ENCODE data around the gene CD22.

Gene CD22

DNA sequence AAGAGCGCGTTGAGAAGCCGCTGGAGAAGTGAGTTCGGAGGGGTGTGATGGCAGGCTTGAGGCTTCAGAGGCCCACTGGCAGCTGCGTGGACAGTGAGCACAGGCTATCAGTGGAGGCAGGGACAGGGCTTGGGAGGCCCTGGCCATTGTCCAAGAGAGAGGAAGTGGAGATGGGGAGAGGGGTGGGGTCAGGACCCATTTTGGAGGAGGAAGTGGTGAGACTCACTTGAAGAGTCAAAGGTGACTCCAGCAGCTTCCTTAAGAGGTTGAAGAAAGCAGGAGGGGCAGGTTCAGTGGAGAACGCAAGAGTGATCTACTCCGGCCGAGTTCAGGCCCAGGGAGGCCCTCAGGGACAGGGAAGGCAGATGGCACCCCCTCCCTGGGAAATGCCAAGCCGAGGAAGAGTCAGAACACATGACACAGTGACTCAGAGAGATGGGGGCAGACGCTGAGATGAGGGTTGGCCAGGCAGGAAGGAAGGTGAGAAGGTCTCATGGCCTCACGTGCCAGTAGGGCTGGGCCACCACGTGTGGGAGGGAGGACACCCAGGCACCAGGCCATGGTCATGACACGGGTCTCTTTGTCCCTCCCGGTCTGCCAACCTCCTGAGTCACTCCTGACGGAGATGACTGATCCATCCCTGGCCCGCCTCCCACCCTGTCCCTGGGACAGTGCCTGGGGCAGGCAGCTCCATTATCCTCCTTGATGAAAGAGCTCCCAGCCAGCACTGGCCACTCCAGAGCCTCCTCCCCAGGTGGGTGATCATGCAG is 10.1 kb upstream of the CD22 start:
- Histone ChIP-seq H3K4me3 (ENCODE audit: low read length, poor library complexity, severe bottlenecking) (peak overlapping the region; percentile 33), H4K20me1 (ENCODE audit: insufficient read depth, low read length, poor library complexity, severe bottlenecking) (no peaks in the 10 kb centered on the region), H3F3A (ENCODE audit: low read depth) (peaks cover 3% of the 10 kb centered on the region), H3K27me3 (ENCODE audit: insufficient read depth, low read length, poor library complexity, severe bottlenecking) (no peaks in the 10 kb centered on the region), H3K9ac (ENCODE audit: low read depth, low read length, poor library complexity, severe bottlenecking) (peak overlapping the region; percentile 68), H3K79me2 (ENCODE audit: insufficient read depth, low read length) (no peaks in the 10 kb centered on the region), H3K9me3 (ENCODE audit: insufficient read depth, low read depth, low read length) (peaks cover 3% of the 10 kb centered on the region; the same call in 1 of the 2 replicates), H3K4me2 (ENCODE audit: low read depth, low read length, poor library complexity, severe bottlenecking) (peak overlapping the region; percentile 51), H2AFZ (ENCODE audit: low read length) (no peak overlapping the region; the same call in 1 of the 2 replicates), H3K36me3 (ENCODE audit: insufficient read depth, low read length) (no peaks in the 10 kb centered on the region), H3K4me1 (ENCODE audit: insufficient read depth, low read length, poor library complexity, severe bottlenecking) (peaks cover 40% of the 10 kb centered on the region), H3K9me2 (replicated peaks; ENCODE audit: low read depth, low read length) (no peaks in the 10 kb centered on the region)
- TF ChIP-seq EZH2phosphoT487 (IDR thresholded peaks at IDR 0.05; ENCODE audit: borderline replicate concordance), result no peak
- TF ChIP-seq, protein P1, sequence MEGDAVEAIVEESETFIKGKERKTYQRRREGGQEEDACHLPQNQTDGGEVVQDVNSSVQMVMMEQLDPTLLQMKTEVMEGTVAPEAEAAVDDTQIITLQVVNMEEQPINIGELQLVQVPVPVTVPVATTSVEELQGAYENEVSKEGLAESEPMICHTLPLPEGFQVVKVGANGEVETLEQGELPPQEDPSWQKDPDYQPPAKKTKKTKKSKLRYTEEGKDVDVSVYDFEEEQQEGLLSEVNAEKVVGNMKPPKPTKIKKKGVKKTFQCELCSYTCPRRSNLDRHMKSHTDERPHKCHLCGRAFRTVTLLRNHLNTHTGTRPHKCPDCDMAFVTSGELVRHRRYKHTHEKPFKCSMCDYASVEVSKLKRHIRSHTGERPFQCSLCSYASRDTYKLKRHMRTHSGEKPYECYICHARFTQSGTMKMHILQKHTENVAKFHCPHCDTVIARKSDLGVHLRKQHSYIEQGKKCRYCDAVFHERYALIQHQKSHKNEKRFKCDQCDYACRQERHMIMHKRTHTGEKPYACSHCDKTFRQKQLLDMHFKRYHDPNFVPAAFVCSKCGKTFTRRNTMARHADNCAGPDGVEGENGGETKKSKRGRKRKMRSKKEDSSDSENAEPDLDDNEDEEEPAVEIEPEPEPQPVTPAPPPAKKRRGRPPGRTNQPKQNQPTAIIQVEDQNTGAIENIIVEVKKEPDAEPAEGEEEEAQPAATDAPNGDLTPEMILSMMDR (conservative IDR thresholded peaks at IDR 0.05; ENCODE audit: low read length), result no peak

DNA sequence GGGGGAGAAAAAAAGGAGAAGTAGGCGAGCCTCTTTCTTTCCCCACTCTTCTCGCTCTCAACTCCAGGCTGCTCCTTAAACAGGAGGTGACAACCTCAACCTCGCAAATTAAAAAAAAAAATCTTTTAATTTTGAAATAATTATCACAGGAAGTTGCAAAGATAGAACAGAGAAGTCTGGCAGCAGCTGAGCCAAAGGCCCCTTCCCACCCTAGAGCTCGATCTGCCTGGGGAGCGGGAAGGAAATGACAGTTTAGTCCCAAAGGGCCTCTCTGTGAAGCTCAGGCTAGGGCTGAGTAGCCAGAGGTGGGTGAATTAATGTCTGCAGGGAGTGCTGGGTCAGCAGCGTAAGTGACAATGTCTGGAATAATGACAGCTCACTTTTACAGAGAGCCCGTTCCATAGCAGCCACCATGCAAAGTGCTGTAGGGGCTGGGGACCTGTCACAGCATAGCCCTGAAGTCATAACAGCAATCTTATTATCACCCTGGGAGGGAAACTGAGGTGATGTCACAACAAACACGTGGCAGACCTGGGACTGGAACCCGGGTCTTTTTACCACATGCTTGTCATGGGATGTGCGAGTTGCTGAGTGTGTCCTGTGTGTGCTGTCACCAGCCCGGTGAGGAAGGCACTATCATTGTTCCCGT is 8.8 kb upstream of the CD22 start:
- Histone ChIP-seq H3K4me2 (ENCODE audit: low read depth, low read length, poor library complexity, severe bottlenecking) (peak overlapping the region; percentile 51), H3K79me2 (ENCODE audit: insufficient read depth, low read length) (no peaks in the 10 kb centered on the region), H4K20me1 (ENCODE audit: insufficient read depth, low read length, poor library complexity, severe bottlenecking) (no peaks in the 10 kb centered on the region), H3K9me2 (replicated peaks; ENCODE audit: low read depth, low read length) (no peaks in the 10 kb centered on the region), H3K36me3 (ENCODE audit: insufficient read depth, low read length) (no peaks in the 10 kb centered on the region), H2AFZ (ENCODE audit: low read length) (peak overlapping the region; percentile 25), H3F3A (ENCODE audit: low read depth) (peaks cover 8% of the 10 kb centered on the region), H3K9ac (ENCODE audit: low read depth, low read length, poor library complexity, severe bottlenecking) (peak overlapping the region; percentile 68), H3K4me3 (ENCODE audit: low read length, poor library complexity, severe bottlenecking) (peak overlapping the region; percentile 54), H3K4me1 (ENCODE audit: insufficient read depth, low read length, poor library complexity, severe bottlenecking) (peaks cover 37% of the 10 kb centered on the region), H3K27me3 (ENCODE audit: insufficient read depth, low read length, poor library complexity, severe bottlenecking) (no peaks in the 10 kb centered on the region), H3K9me3 (ENCODE audit: insufficient read depth, low read depth, low read length) (peaks cover 3% of the 10 kb centered on the region; the same call in 1 of the 2 replicates)
- TF ChIP-seq, protein P1 (conservative IDR thresholded peaks at IDR 0.05; ENCODE audit: low read length), result no peak
- no peak for TF ChIP-seq EZH2phosphoT487 (IDR thresholded peaks at IDR 0.05; ENCODE audit: borderline replicate concordance)

DNA sequence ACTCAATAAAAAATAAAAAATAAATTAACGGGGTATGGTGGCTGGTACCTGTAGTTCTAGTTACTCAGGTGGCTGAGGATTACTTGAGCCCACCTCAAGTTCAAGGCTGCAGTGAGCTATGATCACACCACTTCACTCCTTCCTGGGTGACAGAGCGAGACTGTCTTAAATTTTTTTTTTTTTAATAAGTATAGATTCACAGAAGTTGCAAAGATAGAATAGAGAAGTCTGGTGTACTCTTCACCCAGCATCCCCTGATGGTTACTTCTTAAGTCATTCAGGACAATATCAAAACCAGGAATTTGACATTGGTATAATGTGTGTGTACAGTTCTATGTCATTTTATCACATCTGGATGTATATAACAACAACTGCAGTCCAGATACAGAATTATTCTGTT is 7.7 kb upstream of the CD22 start:
- H4K20me1 ChIP-seq (ENCODE audit: insufficient read depth, low read length, poor library complexity, severe bottlenecking), result no peaks in the 10 kb centered on the region
- H3K4me3 ChIP-seq (ENCODE audit: low read length, poor library complexity, severe bottlenecking), result no peak overlapping the region
- peaks cover 3% of the 10 kb centered on the region; the same call in 1 of the 2 replicates for H3K9me3 ChIP-seq (ENCODE audit: insufficient read depth, low read depth, low read length)
- no peak overlapping the region for H2AFZ ChIP-seq (ENCODE audit: low read length)
- peak overlapping the region; percentile 68 for H3K9ac ChIP-seq (ENCODE audit: low read depth, low read length, poor library complexity, severe bottlenecking)
- no peaks in the 10 kb centered on the region for H3K79me2 ChIP-seq (ENCODE audit: insufficient read depth, low read length)
- H3K4me1 ChIP-seq (ENCODE audit: insufficient read depth, low read length, poor library complexity, severe bottlenecking), result peaks cover 37% of the 10 kb centered on the region
- no peaks in the 10 kb centered on the region for H3K27me3 ChIP-seq (ENCODE audit: insufficient read depth, low read length, poor library complexity, severe bottlenecking)
- no peaks in the 10 kb centered on the region for H3K9me2 ChIP-seq (replicated peaks; ENCODE audit: low read depth, low read length)
- no peaks in the 10 kb centered on the region for H3K36me3 ChIP-seq (ENCODE audit: insufficient read depth, low read length)
- no peak overlapping the region for H3K4me2 ChIP-seq (ENCODE audit: low read depth, low read length, poor library complexity, severe bottlenecking)
- peaks cover 9% of the 10 kb centered on the region for H3F3A ChIP-seq (ENCODE audit: low read depth)
- TF ChIP-seq, protein P1 (conservative IDR thresholded peaks at IDR 0.05; ENCODE audit: low read length), result no peak
- TF ChIP-seq EZH2phosphoT487 (IDR thresholded peaks at IDR 0.05; ENCODE audit: borderline replicate concordance), result no peak
